ENCODE measurements around the gene TYROBP.
A peak's percentile ranks its signal among the peaks of the same experiment; 100 is the strongest.
"Not testable (repeated sequence)": the region's sequence is repeated elsewhere in the genome, so short reads cannot be mapped to it uniquely, and the experiment has no call there.

TYROBP gene

DNA sequence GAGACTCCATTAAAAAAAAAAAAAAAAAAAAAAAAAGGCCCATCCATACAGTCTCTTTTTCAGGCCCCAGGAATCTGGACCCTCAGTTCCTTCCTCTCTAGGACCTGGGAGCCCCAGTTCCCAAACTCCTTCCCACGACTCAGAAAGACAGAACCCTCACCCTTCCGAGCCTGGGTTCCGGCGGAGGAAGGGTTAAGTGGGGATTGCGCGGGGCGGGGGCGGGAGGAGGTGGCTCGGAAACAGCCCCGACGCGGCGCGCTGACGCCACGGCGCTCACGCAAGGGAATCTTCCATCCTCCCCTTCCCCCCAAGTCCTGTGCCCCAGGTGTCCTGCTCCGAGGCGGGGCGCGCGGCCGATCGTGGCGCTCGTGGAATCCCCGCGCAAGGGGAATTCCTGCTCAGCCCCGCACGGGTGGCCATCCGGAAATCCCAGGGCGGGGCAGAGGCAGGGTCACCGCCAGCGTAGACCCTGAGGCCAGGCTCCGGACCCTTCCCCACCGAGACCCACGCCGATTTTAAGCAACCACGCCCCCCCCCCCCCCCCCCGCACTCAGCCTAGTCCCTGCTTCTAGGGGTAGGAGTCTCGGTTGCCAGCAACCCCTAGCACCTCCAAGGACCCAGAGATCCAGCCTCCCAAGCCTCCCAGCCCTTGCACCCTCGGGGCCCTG is 8.4 kb downstream of the TYROBP start:
- TF ChIP-seq, protein P1, sequence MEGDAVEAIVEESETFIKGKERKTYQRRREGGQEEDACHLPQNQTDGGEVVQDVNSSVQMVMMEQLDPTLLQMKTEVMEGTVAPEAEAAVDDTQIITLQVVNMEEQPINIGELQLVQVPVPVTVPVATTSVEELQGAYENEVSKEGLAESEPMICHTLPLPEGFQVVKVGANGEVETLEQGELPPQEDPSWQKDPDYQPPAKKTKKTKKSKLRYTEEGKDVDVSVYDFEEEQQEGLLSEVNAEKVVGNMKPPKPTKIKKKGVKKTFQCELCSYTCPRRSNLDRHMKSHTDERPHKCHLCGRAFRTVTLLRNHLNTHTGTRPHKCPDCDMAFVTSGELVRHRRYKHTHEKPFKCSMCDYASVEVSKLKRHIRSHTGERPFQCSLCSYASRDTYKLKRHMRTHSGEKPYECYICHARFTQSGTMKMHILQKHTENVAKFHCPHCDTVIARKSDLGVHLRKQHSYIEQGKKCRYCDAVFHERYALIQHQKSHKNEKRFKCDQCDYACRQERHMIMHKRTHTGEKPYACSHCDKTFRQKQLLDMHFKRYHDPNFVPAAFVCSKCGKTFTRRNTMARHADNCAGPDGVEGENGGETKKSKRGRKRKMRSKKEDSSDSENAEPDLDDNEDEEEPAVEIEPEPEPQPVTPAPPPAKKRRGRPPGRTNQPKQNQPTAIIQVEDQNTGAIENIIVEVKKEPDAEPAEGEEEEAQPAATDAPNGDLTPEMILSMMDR (conservative IDR thresholded peaks at IDR 0.05; ENCODE audit: low read length), result no peak
- peak overlapping the region; percentile 77 for H3K4me3 ChIP-seq (ENCODE audit: low read length)
- peak; percentile 79 for DNase-seq (ENCODE audit: low read depth)

- no peak for DNase-seq (ENCODE audit: low read depth)
- TF ChIP-seq, protein P1 (conservative IDR thresholded peaks at IDR 0.05; ENCODE audit: low read length), result no peak
- H3K4me3 ChIP-seq (ENCODE audit: low read length), result peak overlapping the region; percentile 77
Measured at GRCh38 chr19:35898499-35898809, 9.6 kb downstream of the TYROBP start.

DNA sequence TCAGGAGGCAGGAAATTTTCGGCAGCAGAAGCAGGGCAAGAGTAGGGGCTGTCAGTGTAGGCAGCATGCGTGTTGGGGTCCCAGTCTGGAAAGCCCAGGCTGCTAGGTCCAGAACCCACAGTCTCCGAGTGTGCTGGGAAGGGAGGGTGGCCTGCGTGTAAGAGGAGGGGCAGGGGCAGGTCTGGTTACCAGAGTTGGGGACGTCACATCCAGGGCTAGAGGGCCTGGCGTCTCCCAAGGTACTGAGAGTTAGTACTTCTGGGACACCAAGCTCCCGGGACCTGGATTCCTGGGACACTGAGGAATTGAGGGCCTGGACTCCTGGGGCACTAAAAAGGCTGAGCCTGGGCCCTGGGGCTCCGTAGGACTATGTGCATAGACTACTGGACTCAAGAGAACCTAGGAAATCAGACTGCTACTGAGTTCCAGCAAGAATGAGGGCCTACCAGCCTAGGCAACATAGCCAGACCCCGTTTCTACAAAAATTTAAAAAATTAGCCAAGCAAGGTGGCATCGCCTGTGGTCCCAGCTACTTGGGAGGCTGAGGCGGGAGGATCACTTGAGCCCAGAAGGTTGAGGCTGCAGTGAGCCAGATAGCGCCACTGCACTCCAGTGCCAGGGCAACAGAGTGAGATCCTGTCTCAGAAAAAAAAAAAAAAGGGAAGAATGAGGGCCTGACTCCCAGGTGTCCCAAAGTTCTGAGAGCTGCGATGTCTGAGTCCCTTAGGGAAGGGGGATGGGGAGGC is 10.2 kb downstream of the TYROBP start:
- TF ChIP-seq, protein P1 (conservative IDR thresholded peaks at IDR 0.05; ENCODE audit: low read length), result no peak
- H3K4me3 ChIP-seq (ENCODE audit: low read length), result peak overlapping the region; percentile 77
- DNase-seq (ENCODE audit: low read depth), result no peak

DNA sequence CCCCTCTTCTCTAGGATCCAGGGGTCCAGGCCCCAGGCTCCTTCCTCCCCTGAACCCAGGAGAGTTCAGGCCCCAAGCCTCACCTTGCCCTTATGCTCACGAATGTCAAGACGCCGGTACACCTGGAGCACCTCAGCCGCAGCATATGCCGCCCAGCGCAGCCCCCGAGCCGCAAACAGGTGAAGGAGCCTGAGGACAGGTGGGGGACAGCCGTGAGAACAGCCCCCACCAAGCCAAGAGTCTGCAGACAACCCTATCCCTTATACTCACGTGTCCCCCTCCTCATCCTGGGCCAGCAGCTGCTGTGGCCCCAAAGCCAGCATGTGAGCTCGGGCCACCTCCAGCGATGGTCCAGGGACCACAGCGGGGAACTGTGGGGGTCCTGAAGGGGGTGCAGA is 11.5 kb downstream of the TYROBP start:
- TF ChIP-seq, protein P1 (conservative IDR thresholded peaks at IDR 0.05; ENCODE audit: low read length), result no peak
- no peak overlapping the region for H3K4me3 ChIP-seq (ENCODE audit: low read length)
- DNase-seq (ENCODE audit: low read depth), result no peak

DNA sequence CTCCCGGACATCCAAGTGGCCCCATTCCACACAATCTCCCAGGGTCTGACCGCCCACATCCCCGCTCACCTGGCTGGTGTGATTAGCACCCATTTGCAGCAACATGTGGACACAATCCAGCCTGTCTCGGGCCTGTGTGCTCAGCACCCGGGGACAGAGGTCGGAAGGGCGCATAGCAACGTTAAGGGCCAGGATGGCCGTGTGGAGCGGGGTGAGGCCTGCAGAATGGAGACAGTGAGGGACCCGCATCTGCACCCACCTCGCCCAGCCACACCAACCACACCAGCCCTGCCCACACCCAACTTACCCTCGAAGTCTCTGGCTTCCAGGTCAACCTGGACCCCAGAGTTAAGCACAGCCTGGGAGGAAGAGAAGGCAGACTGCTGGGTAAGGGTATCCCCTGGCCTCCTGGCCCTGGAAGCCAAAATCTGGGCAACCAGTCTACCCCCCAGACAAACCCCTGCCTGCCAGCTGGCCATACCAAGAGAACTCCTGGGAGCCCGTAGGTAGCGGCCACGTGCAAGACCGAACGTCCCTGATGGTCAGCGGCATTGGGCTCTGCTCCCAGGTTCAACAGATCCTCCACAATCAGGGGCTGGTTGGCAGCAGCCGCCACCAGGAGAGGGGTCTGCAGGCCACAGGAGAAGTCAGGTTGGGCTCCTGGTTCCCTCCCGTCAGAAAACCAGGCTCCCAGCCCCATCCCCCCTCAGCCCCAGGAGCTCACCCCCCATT is 12.0 kb downstream of the TYROBP start:
- TF ChIP-seq, protein P1 (conservative IDR thresholded peaks at IDR 0.05; ENCODE audit: low read length), result no peak
- no peak overlapping the region for H3K4me3 ChIP-seq (ENCODE audit: low read length)
- DNase-seq (ENCODE audit: low read depth), result no peak

GRCh38 chr19:35894342-35894741 is 13.8 kb downstream of the TYROBP start:
- TF ChIP-seq, protein P1 (conservative IDR thresholded peaks at IDR 0.05; ENCODE audit: low read length), result no peak
- no peak for DNase-seq (ENCODE audit: low read depth)
- no peak overlapping the region for H3K4me3 ChIP-seq (ENCODE audit: low read length)

DNA sequence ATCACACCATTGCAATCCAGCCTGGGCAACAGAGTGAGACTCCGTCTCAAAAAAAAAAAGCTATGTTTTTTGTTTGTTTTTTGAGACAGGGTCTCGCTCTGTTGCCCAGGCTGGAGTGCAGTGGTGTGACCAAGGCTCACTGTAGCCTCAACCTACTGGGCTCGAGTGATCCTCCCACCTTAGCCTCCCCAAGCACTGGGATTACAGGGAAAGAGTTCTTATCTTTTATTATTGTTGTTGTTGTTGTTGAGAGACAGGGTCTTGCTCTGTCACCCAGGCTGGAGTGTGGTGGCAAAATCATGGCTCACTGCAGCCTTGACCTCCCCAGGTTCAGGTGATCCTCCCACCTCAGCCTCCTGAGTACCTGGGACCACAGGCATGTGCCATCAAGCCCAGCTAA is 16.3 kb downstream of the TYROBP start:
- DNase-seq (ENCODE audit: low read depth); H3K4me3 ChIP-seq (ENCODE audit: low read length): not testable (repeated sequence)

All from AG10803 (cell line).